HG03175 (cell line): Measurements from ENCODE around the gene FREM2.

Experiments
- ATAC-seq: cut with Tn5 transposase; IDR thresholded peaks from one replicate; pipeline ENCODE4 v1.9.1; 2021; ENCODE audit warnings: mild to moderate bottlenecking, moderate library complexity; ENCODE audit not compliant: unreplicated experiment

The FREM2 gene

GRCh38 chr13:38687246-38688229 is 661 bp downstream of the FREM2 start:
- ATAC-seq = no peak

GRCh38 chr13:38688674-38689073 is 1.8 kb downstream of the FREM2 start:
- no peak for ATAC-seq

DNA sequence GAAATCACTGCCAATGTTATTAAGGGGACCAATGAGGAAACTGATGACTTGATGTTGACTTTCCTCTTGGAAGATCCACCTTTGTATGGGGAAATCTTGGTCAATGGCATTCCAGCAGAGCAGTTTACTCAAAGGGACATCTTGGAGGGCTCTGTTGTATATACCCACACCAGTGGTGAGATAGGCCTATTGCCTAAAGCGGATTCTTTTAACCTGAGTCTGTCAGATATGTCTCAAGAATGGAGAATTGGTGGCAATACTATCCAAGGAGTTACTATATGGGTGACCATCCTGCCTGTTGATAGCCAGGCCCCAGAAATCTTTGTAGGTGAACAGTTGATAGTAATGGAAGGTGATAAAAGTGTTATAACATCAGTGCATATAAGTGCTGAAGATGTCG is 3.4 kb downstream of the FREM2 start:
- ATAC-seq = no peak

GRCh38 chr13:38693168-38693567 is 6.3 kb downstream of the FREM2 start:
- ATAC-seq = no peak

DNA sequence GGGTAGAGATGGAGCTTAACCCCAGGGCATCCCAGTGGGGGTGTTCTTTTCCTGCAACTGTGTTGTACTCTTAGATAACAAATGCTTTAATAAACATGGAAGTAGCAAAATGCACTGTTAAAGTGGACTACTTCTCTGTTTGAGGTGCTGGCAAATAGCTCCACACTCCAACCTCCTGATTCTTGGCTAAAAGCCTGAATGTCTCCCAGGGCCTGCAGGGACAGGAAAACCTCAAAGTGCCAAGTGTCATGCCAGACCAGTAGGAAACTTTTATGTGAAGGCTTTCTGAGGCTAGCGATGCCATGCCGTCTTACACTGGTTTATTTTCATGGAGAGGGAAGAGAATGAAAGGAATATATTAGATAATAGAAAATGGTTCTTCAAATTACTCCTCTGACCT is 6.8 kb downstream of the FREM2 start:
- no peak for ATAC-seq

DNA sequence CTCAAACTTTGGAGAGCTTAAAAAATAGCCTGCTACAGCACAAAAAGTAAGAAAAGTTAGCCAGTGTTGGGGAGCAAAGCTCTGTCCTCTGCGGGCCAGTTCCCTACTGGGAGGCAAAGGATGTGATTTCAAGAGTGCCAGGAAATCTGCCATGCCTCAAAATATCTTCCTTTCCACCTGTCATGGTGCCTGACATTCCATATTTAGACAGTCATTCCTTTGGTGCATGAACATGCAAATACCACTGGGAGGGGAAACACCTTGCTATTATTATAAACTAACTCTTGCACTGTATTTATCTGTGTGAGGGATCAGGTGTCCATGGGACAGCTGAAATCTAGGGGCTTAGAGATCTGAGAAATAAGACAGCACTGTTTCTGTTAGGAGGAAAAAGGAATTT is 10.3 kb downstream of the FREM2 start:
- no peak for ATAC-seq

DNA sequence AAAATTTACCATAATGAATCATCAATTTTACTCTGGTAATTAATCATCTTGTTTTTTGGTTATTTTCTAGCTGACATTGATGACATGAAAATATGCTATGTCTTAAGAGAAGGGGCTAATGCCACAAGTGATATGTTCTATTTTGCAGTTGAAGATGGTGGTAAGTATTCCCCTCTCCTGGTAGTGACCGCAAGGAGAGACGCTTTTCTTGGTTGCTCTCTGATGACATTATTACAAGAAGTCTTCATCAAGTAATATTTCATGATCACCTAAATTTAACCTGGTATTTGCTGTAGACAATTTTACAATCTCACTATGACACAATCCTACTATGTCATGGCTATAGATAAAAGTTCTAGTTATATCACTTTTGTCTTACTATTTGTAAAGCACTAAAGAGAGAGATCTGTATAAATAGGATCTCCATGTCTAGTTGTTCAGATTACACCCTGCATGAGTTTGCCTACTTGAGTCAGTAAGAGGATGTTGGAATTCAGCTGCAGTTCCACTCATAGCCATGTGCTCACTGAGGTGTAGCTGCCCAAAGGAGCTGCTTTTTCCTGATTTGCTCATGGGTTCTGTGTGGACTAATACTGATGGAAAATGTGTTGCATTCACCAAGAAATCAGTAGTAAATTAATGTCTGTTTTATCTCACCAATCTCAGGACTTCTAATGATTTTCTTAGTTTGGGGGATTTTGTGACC is 10.9 kb downstream of the FREM2 start:
- no peak for ATAC-seq

GRCh38 chr13:38700051-38700450 is 13.2 kb downstream of the FREM2 start:
- ATAC-seq = no peak

DNA sequence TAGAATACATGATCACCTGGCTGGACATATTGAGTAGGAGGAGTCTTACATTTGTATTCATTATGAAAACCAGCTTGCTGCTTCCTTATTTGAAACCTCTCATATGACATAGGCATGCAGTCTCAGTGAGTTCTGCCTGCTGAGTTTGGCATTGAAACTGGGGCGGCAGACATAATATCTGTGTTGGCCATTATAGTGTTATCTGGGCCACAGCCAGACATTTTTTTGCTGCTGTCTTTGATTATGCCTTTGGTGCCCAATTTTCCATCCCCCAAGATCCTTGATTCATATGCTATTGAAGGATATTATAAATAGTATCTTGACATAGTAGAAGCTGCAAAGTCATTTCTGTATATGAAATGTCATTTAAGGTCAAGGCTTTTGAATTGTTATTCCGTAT is 15.8 kb downstream of the FREM2 start:
- no peak for ATAC-seq

DNA sequence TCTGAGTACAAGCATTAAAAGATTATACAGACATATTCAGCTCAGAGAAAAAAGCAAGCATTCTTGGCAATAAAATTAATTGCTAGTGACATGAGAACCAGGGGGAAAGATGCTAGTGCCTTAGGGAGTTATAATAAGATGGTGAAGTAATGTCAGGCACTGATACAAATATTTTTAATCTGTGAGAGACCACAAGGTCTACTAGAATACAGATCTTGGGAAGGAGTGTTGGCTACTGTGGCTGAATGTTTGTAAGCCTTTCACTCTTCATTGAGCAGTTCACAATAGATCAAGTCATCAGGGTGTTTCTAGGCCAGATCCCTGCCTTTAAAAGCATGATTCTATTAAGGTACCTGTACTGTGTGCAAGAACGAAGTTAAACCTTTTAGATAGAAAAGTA is 16.4 kb downstream of the FREM2 start:
- no peak for ATAC-seq

DNA sequence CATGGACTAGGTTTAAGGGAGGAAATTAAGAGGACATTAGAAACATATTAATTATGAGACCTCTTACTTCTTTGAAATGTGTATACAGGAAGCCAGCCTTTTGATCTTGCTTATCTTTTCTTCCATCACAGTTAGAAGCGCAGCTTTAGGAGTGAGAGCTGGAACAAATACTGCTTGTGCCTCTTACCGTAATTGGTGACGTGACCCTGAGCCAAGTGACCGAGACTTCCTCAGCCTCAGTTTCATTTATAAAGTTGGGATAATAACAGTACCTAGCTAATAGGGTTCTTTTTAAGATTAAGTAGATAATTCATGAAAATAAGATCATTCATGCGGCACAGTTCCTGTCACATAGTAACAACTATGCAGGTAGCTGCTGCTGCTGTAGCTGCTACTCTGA is 18.5 kb downstream of the FREM2 start:
- no peak for ATAC-seq

DNA sequence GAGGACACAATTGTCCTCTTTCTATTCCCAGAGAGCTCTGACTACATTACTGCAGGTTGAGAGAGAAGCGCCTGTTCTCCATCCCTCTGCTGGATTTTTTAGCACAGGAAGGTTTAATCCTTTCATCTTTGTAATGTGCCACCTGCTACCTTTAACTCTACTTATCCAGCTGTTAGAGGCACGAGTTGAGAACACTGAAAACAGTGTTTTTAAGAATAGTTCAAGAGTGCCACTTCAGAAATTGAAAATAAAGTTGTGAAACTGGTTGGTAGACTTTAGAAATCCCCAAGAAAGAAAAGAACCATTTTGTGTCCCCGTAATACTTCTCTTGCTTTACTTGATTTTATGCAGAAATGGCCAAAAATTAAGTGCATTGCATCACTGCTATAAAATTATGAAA is 20.6 kb downstream of the FREM2 start:
- no peak for ATAC-seq

GRCh38 chr13:38713046-38713445 is 26.2 kb downstream of the FREM2 start:
- no peak for ATAC-seq

- ATAC-seq = no peak
Observed at GRCh38 chr13:38718374-38718773, 31.5 kb downstream of the FREM2 start.

DNA sequence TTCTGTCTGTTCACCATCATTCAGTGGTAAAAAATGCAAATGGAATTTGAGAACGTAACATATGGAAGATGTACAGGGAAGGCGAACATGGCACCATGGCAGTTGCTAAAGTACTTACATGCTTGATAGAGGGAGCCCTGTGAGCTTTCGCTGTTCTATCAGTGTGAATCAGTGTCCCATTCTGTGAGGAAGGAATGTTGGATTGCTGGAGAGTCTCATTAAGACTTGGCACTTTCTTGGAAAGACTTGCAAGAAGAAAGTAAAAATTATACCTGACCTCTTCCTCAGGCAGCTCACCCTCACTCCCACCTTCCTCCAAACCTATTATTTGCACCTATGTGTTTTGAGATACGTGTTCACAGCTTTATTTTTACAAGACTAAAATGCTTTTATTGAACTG is 43.5 kb downstream of the FREM2 start:
- no peak for ATAC-seq

GRCh38 chr13:38733146-38733545 is 46.3 kb downstream of the FREM2 start:
- no peak for ATAC-seq

- no peak for ATAC-seq
Observed at GRCh38 chr13:38735665-38736440, 49.0 kb downstream of the FREM2 start.

DNA sequence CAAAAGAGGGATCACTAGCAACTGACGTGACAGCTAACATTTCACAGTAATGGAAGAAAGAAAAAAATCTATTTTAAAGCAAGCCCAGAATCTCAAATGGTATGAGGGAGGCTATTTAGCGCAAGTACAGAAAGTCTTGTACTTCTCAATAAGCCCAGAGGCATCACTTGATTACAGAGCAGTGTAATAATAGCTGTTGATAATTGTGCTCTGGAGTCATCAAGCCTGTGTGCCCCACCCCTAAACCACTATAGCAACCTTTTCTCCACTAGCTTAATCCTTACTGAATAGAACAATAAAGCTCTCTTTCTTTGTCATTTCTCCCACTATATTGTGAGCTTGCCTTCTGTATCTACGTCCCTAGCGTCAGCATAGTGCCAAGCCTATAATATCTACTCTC is 56.6 kb downstream of the FREM2 start:
- no peak for ATAC-seq

DNA sequence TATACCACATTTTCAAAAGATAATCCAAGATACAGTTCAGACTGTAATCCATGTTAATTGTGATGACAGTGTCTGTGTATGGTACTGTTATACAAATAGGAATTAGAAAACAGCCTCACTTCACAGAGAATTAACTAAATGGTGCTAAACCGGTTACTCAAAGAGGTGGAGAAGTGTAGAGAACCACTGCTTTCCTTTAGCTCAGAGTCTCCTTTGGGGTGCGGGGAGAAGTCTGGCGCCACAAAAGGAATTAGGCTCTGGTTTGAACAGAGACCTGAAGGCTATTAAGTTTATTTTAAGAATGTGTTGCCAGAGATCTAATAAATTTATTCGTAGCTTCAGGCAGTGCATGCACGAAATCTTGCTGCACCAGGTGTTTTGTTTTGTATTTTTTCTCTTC is 65.8 kb downstream of the FREM2 start:
- no peak for ATAC-seq

GRCh38 chr13:38753878-38754277 is 67.0 kb downstream of the FREM2 start:
- ATAC-seq = no peak

DNA sequence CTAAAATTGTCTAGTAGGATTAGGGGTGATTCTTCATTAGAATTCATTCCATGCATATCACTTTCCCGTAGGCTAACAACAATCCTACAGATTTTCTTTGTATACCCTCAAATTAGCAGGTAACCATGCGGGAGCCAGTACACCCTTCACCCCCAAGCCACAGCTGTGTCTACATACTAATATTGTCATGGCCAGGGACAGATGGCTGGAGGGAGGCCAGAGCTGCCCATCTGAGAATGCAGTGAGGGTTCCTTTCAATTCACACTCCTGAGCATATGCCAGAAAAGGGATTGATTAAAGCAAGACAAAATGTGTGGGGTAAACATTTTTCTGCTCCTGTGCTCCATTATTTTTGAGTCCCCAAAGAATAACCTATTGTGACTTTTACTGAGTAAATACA is 68.9 kb downstream of the FREM2 start:
- ATAC-seq = no peak
